HAP-1 (cell line): ENCODE results near the gene APOF.
"Not testable (repeated sequence)": the region's sequence is repeated elsewhere in the genome, so short reads cannot be mapped to it uniquely, and the experiment has no call there.

Experiments used
- DNase-seq, 2 experiments: peaks; one replicate each; pipeline ENCODE4 v3.0.0-alpha.2; 2016 to 2020; ENCODE audit warnings: low spot score in 2 of 2
- H3K27me3 ChIP-seq: fragments of 250-450 bp; sonication (Bioruptor Pico); 2 replicates; pipeline ENCODE4 v1.5.1; 2020; ENCODE audit warnings: low read depth, mild to moderate bottlenecking, moderate library complexity
- H3K36me3 ChIP-seq: fragments of 250-450 bp; sonication (Bioruptor Pico); replicated peaks from 2 replicates; pipeline ENCODE4 v1.5.1; 2020; ENCODE audit warnings: mild to moderate bottlenecking
- H3K4me1 ChIP-seq: fragments of 250-450 bp; sonication (Bioruptor Pico); 2 replicates; pipeline ENCODE4 v1.5.1; 2020; ENCODE audit warnings: mild to moderate bottlenecking
- H3K4me3 ChIP-seq: fragments of 250-450 bp; sonication (Bioruptor Pico); 2 replicates; pipeline ENCODE4 v1.5.1; 2020; ENCODE audit warnings: mild to moderate bottlenecking, moderate library complexity
- H3K9me3 ChIP-seq: fragments of 250-450 bp; sonication (Bioruptor Pico); 2 replicates; pipeline ENCODE4 v1.5.1; 2020; ENCODE audit warnings: mild to moderate bottlenecking, moderate library complexity
- in situ Hi-C: fragments of 300-500 bp; cut with MboI; formaldehyde crosslinking; loops from 3 replicates; pipeline ENCODE4 v1.14.3; 2020; ENCODE audit warnings: low sequenced_read_pairs, inconsistent platforms, mixed read lengths

APOF gene, protein sequence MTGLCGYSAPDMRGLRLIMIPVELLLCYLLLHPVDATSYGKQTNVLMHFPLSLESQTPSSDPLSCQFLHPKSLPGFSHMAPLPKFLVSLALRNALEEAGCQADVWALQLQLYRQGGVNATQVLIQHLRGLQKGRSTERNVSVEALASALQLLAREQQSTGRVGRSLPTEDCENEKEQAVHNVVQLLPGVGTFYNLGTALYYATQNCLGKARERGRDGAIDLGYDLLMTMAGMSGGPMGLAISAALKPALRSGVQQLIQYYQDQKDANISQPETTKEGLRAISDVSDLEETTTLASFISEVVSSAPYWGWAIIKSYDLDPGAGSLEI

DNA sequence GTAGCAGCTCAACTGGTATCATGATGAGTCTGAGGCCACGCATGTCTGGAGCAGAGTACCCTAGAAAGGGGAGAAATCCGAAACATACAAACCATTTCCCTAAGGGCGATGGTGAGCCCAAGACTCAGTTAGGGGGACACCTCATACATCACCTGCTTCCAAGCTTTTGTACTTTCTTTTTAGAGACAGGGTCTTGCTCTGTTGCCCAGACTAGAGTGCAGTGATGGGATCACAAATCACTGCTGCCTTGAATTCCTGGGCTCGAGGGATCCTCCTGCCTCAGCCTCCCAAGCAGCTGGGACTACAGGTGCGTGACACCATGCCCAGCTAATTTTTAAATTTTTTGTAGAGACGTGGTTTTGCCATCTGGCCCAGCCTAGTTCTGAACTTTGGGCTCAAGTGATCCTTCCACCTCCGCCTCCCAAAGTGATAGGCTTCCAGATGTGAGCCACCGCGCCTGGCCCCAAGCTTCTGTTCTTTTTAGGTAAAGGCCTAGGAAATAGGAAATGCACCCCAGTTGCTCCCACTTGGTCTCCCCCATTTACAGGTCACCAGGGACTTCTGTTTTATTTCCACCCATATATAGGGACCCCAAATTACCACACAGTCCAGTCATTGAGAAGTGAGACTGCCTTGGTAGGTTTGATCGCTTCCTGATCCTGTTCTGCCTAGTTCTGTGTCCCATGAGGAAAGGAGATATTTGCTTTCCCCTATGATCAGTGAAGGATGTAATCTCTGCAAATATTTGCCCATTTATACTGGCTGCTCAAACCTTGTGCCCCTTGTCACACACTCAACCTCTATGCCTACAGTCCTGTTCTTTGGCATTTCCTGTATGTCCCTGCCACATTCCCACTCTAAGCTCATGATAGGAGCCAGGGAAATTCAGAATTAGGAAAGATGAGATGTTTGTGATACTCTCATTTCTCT lies at the start of gene APOF:
Gene APOF (minus strand): TSS at position 728 of the 930 bp plus-strand sequence. CDS start 112 bp downstream, at position 616.
- Histone ChIP-seq H3K36me3 (no peaks in the 10 kb centered on the region), H3K4me1 (peaks cover 5% of the 10 kb centered on the region; the same call in 1 of the 2 replicates)
- in situ Hi-C loops = no loop called here

DNA sequence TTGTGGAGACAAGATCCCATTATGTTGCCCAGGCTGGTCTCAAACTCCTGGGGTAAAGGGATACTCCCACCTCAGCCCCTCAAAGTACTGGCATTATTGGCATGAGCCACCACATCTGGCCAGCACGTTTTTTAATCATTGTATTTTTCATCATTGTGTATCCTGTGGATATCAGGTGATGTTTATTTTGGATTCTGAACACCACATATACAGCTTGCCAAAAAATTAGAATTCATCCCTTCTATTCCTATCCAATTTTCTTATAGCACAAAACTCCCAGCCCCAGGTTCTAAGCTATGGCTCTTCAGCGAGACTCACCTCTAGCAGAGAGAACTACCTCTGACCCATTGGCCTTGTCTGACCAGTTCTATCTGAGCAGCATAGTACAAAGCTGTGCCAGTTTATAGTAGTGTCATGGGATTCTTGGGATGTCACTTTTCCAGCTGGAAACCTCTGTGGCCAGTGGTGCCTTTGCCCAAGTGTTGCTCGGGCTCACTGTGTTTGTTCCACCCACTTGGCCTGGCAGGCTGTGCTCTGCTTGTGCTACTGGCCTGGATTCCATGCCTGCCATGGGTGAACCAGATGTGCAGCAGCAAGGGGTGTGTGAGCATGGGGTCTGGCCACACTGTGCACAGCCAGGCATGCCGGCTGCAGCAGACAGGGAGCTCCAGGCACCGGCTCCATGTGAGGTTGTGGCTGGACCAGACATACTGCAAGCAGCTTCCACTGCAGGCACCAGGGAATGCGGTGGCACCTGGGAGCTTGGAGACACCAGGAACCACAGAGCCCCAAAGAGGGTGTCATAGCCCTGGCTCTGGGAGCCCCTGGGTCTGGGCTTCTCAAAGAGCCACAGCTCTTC lies 49.4 kb upstream of the APOF start:
- no peak for DNase-seq
- H3K36me3 ChIP-seq = peaks cover 7% of the 10 kb centered on the region
- no peaks in the 10 kb centered on the region for H3K27me3 ChIP-seq
- H3K4me3 ChIP-seq = no peak overlapping the region
- no peaks in the 10 kb centered on the region for H3K4me1 ChIP-seq
- 0 out of 2 replicates have a peak, but pooled peaks cover 5% of the 10 kb centered on the region for H3K9me3 ChIP-seq
- in situ Hi-C loops = no loop called here

More for the DNA sequence above, at the start of gene APOF:
- DNase-seq = no peak
- Histone ChIP-seq H3K4me3 (no peak within 1 kb of the TSS), H3K9me3 (no peaks in the 10 kb centered on the region), H3K27me3 (no peaks in the 10 kb centered on the region)

DNA sequence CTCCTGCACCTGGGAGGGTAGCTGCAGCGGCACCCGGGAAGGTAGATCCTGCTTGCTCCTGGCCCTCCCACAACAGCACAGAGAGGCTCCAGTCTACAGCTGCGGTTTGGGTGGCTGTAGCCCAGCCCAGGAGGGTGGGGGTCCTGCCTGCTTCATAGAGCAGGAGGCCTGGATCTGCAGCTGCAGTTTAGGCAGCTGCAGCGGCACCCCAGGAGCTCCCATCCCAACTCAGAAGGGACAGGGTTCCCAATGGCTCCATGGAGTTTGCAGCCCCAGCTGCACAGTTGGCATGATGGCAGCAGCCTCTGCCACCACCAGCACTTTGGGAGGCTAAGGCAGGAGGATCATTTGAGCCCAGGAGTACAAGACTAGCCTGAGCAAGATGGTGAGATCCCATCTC lies 48.1 kb upstream of the APOF start:
- no peaks in the 10 kb centered on the region for H3K27me3 ChIP-seq
- in situ Hi-C loops = no loop called here

DNA sequence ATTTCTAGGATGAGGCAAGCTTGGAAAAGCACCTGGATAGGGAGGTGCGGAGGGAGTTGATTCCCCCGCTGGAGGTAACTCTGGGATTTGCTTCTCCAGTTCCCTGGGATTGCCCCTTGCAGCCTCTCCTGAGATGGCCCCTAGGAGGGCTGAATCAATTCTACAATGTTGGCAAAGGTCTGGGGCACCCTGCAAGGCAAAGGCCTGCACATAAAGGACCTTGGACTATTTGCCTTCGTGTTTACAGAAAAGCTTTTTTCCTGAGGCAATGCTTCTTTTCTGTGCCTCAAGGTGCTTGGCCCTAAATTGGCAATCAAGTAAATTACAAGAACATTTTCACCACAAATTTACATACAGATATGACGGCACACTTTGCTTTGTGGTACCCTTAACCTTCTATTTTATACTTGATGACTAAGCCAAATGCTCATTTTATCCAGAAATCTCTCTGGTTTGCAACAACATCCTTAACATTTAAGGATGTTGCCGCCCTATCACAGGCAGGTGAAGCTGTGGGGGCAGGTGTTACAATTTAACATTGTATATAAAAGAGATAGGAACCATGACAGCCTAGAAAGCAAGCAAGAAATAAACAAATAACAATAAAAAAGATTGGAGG lies 46.3 kb upstream of the APOF start:
- H3K36me3 ChIP-seq = no peaks in the 10 kb centered on the region
- no peaks in the 10 kb centered on the region for H3K27me3 ChIP-seq
- H3K4me3 ChIP-seq = no peak overlapping the region
- no peak for DNase-seq
- H3K4me1 ChIP-seq = no peaks in the 10 kb centered on the region
- in situ Hi-C loops = no loop called here
- 0 out of 2 replicates have a peak, but pooled peaks cover 5% of the 10 kb centered on the region for H3K9me3 ChIP-seq

More for the DNA sequence above, 48.1 kb upstream of the APOF start:
- 0 out of 2 replicates have a peak, but pooled peaks cover 5% of the 10 kb centered on the region for H3K9me3 ChIP-seq
- H3K36me3 ChIP-seq = peaks cover 3% of the 10 kb centered on the region; the same call in 1 of the 2 replicates
- H3K4me3 ChIP-seq = no peak overlapping the region
- H3K4me1 ChIP-seq = no peaks in the 10 kb centered on the region
- DNase-seq = no peak

DNA sequence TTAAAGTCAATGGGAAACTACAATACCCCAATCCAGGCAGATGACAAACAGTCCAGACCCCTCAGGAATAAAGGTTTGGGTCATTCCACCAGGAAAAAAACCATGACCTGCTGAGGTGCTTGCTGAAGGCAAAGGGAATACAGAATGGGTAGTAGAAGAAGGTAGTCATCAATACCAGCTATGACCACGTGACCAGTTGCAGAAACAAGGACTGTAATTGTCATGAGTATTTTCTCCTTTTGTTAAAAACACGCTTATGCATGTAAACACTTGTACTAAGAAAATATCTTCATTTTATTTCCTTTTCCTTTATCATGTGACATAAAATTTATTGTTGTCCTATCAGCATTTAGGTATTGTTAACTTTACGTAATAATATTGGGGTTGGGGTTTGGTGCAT lies 41.6 kb upstream of the APOF start:
- H3K9me3 ChIP-seq = peaks cover 10% of the 10 kb centered on the region
- H3K4me3 ChIP-seq, in situ Hi-C loops, H3K27me3 ChIP-seq, H3K36me3 ChIP-seq, DNase-seq: not testable (repeated sequence)
- peaks cover 14% of the 10 kb centered on the region for H3K4me1 ChIP-seq

DNA sequence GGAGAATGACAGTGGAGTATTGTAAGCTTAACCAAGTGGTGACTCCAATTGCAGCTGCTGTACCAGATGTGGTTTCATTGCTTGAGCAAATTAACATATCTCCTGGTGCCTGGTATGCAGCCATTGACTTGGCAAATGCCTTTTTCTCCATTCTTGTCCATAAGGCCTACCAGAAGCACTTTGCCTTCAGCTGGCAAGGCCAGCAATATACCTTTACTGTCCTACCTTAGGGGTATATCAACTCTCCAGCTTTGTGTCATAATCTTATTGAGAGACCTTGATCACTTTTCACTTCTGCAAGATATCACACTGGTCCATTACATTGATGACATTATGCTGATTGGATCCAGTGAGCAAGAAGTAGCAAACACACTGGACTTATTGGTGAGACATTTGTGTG lies 39.0 kb upstream of the APOF start:
- H3K9me3 ChIP-seq = peaks cover 22% of the 10 kb centered on the region
- H3K36me3 ChIP-seq, in situ Hi-C loops, DNase-seq, H3K27me3 ChIP-seq, H3K4me3 ChIP-seq: not testable (repeated sequence)
- peaks cover 14% of the 10 kb centered on the region for H3K4me1 ChIP-seq

DNA sequence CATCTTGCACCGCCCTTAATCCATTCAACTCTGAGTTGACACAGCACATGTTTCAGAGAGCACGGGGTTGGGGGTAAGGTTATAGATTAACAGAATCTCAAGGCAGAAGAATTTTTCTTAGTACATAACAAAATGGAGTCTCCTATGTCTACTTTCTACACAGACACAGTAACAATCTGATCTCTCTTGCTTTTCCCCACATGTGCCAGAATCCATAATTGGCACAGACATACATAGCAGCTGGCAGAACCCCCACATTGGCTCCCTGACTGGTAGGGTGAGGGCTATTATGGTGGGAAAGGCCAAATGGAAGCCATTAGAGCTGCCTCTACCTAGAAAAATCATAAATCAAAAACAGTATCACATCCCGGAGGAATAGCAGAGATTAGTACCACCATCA lies 38.5 kb upstream of the APOF start:
- H3K4me3 ChIP-seq, H3K36me3 ChIP-seq, in situ Hi-C loops, DNase-seq, H3K27me3 ChIP-seq: not testable (repeated sequence)
- H3K4me1 ChIP-seq = peaks cover 14% of the 10 kb centered on the region
- H3K9me3 ChIP-seq = peaks cover 22% of the 10 kb centered on the region

DNA sequence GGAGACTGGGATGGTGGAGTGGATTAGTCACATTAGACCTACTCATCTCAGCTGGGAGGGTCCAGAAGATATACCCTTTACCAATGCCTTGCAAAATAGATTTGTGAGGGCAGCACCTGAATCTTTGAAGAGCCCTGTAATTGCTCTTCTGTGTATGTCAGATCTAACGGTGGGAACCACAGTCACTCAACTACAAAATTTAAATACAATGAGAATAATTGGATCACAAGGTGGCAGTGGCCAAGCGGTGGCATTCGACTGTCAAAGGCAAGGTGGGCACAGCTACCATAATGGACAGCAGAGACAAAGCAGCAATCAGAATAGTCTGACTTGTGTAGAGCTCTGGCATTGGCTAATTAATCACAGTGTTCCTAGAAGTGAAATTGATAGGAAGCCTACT lies 36.8 kb upstream of the APOF start:
- H3K9me3 ChIP-seq = peaks cover 22% of the 10 kb centered on the region
- H3K36me3 ChIP-seq, H3K4me3 ChIP-seq, DNase-seq, H3K27me3 ChIP-seq, in situ Hi-C loops: not testable (repeated sequence)
- H3K4me1 ChIP-seq = peaks cover 14% of the 10 kb centered on the region

DNA sequence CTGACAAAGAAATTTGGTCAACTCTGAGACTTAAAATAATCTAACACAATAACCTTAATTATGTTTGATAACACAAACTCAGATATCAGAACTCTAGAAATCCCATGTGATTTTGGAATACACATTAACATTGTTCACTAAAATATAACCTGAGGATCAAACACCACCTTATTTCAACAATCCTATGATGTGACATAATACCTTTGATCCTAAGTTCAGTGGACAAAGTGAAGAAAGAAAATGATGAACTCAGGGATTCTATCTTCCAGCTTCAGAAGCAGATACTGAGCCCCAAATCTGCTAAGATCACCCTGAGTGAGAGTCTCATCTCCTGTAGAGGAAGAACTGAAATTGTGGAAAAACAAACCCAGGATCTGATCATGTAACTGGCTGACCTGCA lies 35.7 kb upstream of the APOF start:
- DNase-seq = no peak
- H3K4me1 ChIP-seq = peaks cover 14% of the 10 kb centered on the region
- no peaks in the 10 kb centered on the region for H3K27me3 ChIP-seq
- H3K4me3 ChIP-seq = no peak overlapping the region
- H3K9me3 ChIP-seq = peaks cover 22% of the 10 kb centered on the region
- in situ Hi-C loops = no loop called here
- no peaks in the 10 kb centered on the region; the same call in 1 of the 2 replicates for H3K36me3 ChIP-seq

DNA sequence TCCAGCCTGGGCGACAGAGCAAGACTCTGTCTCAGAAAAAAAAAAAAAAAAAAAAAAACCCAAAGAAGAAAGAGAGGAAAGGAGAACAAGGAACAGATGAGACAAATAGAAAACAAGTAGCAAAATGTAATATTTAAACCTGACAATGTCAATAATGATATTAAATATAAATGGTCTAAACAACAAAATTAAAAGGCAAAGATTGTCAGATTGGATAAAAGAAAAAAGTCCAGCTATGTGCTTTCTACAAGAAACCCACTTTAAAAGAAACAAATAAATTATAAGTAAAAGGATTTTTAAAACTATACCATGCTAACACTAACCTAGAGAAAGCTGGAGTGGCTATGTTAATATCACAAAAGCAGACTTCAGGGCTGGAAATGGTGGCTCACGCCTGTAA lies 29.7 kb upstream of the APOF start:
- DNase-seq = no peak
- H3K4me3 ChIP-seq = no peak overlapping the region
- peaks cover 7% of the 10 kb centered on the region; the same call in 1 of the 2 replicates for H3K9me3 ChIP-seq
- in situ Hi-C loops = no loop called here
- no peaks in the 10 kb centered on the region; the same call in 1 of the 2 replicates for H3K4me1 ChIP-seq
- H3K27me3 ChIP-seq = no peaks in the 10 kb centered on the region
- no peaks in the 10 kb centered on the region for H3K36me3 ChIP-seq

DNA sequence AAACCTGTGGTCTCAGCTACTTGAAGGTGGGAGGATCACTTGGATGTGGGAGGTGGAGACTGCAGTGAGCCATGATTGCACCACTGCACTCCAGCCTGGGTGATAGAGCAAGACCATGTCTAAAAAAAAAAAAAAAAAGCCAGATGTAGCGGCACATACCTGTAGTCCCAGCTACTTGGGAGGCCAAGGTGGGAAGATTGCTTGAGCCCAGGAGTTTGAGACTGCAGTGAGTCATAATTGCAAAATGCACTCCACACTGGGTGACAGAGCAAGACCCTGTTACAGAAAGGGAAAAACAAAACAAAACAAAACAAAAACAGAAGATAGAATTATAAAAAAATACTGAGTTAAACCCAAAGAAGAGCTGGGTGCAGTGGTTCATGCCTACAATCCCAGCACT lies 29.1 kb upstream of the APOF start:
- no peak overlapping the region for H3K4me3 ChIP-seq
- H3K9me3 ChIP-seq = 0 out of 2 replicates have a peak, but pooled peaks cover 1% of the 10 kb centered on the region
- no peaks in the 10 kb centered on the region; the same call in 1 of the 2 replicates for H3K4me1 ChIP-seq
- H3K36me3 ChIP-seq = no peaks in the 10 kb centered on the region
- no peak for DNase-seq
- H3K27me3 ChIP-seq = no peaks in the 10 kb centered on the region
- in situ Hi-C loops = no loop called here

DNA sequence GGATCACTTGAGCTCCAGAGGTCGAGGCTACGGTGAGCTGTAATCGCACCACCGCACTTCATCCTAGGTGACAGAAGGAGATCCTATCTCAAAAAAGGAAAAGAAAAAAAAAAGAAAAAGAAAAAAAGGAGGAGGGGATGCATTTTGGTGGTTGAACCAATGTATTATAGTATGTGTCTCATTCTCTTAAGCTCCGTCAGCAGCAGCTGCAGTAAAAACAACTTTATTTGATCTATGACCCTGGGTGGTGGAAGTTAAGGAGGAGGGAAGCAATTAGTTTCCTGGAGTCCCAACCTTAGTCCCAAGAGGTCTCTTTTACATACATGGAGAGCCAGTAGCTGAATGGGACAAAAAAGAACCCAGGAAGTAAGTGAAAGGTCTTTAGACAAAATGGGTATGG lies 26.8 kb upstream of the APOF start:
- Histone ChIP-seq H3K27me3 (no peaks in the 10 kb centered on the region), H3K9me3 (0 out of 2 replicates have a peak, but pooled peaks cover 2% of the 10 kb centered on the region), H3K4me1 (no peaks in the 10 kb centered on the region; the same call in 1 of the 2 replicates), H3K4me3 (no peak overlapping the region), H3K36me3 (no peaks in the 10 kb centered on the region)
- in situ Hi-C loops = no loop called here
- no peak for DNase-seq
